Activated B cell treated with CpG ODN at 0.5 μM for 24 hours (primary cell): ENCODE data around the gene ZNF576. TPM values are rescaled to one million over a fixed set of nuclear protein-coding genes. Genes with fewer than 3 reads are reported as not detected.
"Not testable (repeated sequence)": the region's sequence is repeated elsewhere in the genome, so short reads cannot be mapped to it uniquely, and the experiment has no call there.

ENCODE experiments used
- ATAC-seq: fragments of 200-7000 bp; cut with Tn5 transposase; one replicate; pipeline ENCODE4 v1.10.0; 2021; ENCODE audit warnings: low read depth, mild to moderate bottlenecking, moderate library complexity
- CTCF ChIA-PET: fragments of 350-600 bp; sonication (Branson Sonifier 250); formaldehyde crosslinking; loops from one replicate; lab custom pipeline; 2021; ENCODE audit warnings: antibody characterized with exemption; lab: Charles Lee
- POLR2A ChIA-PET: fragments of 350-600 bp; sonication (Branson Sonifier 250); formaldehyde crosslinking; loops from one replicate; lab custom pipeline; 2021; ENCODE audit warnings: antibody characterized with exemption; lab: Charles Lee
- DNase-seq: peaks from one replicate; pipeline ENCODE4 v3.0.0; 2022
- H3K27ac Mint-ChIP-seq: one replicate; pipeline ENCODE4 v1.8.0; 2020; ENCODE audit warnings: mixed read lengths
- H3K27me3 Mint-ChIP-seq: one replicate; pipeline ENCODE4 v1.8.0; 2021; ENCODE audit warnings: mixed read lengths
- H3K36me3 Mint-ChIP-seq: one replicate; pipeline ENCODE4 v1.8.0; 2021; ENCODE audit warnings: low read depth, mixed read lengths
- H3K4me1 Mint-ChIP-seq: one replicate; pipeline ENCODE4 v1.8.0; 2021; ENCODE audit warnings: mixed read lengths
- H3K4me3 Mint-ChIP-seq: one replicate; pipeline ENCODE4 v1.8.0; 2020; ENCODE audit warnings: mild to moderate bottlenecking, mixed read lengths
- H3K9me3 Mint-ChIP-seq: one replicate; pipeline ENCODE4 v1.8.0; 2020; ENCODE audit warnings: mixed read lengths
- CTCF ChIP-seq: fragments of 200-600 bp; IDR thresholded peaks from one replicate; pipeline ENCODE4 v1.8.0; 2022; ENCODE audit warnings: antibody characterized with exemption, mild to moderate bottlenecking
- intact Hi-C: fragments of 100-400 bp; cut with micrococcal nuclease; formaldehyde crosslinking; loops from one replicate; pipeline ENCODE4 v1.15.1; 2024
- total RNA-seq: library from RNA; stranded (reverse); gene quantifications from 2 replicates; pipeline ENCODE4 v1.2.3, GENCODE V29; 2022

The ZNF576 gene
- total RNA-seq, 1 donor from 2014 or later: 17.3 TPM

GRCh38 chr19:43597876-43598275, 1.5 kb downstream of the ZNF576 start:
- ATAC-seq (no peak), DNase-seq (no peak)
- TF ChIP-seq CTCF: no peak
- Mint-ChIP-seq H3K4me3 (peak overlapping the region; percentile 98), H3K27ac (peak overlapping the region; percentile 98), H3K9me3 (no peaks in the 10 kb centered on the region), H3K27me3 (no peaks in the 10 kb centered on the region), H3K36me3 (peaks cover 54% of the 10 kb centered on the region), H3K4me1 (peaks cover 42% of the 10 kb centered on the region)
- intact Hi-C loops: loop anchor here (5.0 to 10.0 kb wide), 2 partner anchors 39 to 187 kb away; partner anchors contain the start of genes CADM4 and KCNN4
- ChIA-PET POLR2A (interaction anchor here (2.6 kb wide), 1 partner anchor 156 kb away, joined by 12 read pairs; the partner anchor contains the start of gene SMG9), CTCF (interaction anchor here (0.7 to 5.4 kb wide), 2 partner anchors 41 to 148 kb away, joined by 4 to 92 read pairs; no protein-coding TSS in a partner anchor)

DNA sequence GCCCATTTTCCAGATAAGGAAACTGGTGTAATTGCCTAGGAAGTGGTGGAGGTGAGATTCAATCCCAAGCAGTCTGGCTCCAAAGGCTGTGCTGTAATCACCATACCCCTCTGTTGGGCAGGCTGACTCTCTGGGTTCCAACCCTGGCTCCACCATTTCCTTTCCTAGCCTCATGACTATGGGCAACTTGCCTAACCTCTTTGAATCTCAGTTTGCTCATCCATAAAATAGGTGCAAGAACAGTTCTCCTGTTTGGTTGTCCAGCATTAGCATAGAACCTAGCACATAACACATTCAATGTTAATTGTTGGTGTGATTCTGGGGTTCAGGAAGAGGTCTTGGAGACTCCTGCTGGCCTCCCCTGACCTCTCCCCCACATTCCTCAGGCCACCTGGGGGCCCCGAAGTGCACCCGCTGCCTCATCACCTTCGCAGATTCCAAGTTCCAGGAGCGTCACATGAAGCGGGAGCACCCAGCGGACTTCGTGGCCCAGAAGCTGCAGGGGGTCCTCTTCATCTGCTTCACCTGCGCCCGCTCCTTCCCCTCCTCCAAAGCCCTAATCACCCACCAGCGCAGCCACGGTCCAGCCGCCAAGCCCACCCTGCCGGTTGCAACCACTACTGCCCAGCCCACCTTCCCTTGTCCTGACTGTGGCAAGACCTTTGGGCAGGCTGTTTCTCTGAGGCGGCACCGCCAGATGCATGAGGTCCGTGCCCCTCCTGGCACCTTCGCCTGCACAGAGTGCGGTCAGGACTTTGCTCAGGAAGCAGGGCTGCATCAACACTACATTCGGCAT, 2.2 kb downstream of the ZNF576 start:
- no peak for DNase-seq
- no peaks in the 10 kb centered on the region for H3K9me3 Mint-ChIP-seq
- no peak for TF ChIP-seq CTCF
- ChIA-PET POLR2A (no interaction called here), CTCF (no interaction called here)
- no peaks in the 10 kb centered on the region for H3K27me3 Mint-ChIP-seq
- H3K4me3 Mint-ChIP-seq: no peak overlapping the region
- intact Hi-C loops: loop anchor here (5.0 to 10.0 kb wide), 2 partner anchors 39 to 186 kb away; partner anchors contain the start of genes CADM4 and KCNN4
- ATAC-seq: no peak
- H3K27ac Mint-ChIP-seq: no peak overlapping the region
- peaks cover 39% of the 10 kb centered on the region for H3K4me1 Mint-ChIP-seq
- peaks cover 49% of the 10 kb centered on the region for H3K36me3 Mint-ChIP-seq

DNA sequence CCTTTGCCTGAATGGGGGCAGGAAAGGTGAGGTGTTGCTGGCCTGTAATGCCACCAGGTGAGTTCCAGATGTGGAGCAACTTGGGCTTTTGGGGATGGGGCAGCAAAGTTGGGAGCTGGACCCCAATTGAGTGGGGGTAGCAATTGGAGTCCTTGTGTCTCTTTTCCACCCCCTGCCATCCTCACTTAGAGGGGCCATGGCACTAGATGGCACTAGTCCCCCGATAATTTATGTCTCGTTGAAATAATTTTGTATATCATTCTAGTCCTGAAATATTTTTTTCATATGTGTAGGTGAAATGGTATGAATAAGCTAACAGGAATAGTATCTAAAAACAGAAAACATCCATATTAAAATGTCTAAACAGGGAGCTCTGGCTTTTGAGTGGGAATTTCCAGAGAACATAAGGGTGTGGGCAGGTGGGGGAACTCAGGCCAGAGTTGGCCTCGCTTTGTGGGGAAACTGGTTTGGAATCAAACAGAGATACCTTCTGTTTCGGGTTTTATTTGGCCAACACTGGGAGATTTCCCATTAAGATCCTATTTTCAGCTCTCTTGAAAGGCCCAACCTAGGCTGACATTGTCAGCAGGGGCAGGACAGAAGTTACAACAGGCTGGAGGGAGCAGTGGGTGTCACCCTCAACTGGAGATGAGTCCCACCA, 3.4 kb downstream of the ZNF576 start:
- Mint-ChIP-seq H3K9me3 (no peaks in the 10 kb centered on the region), H3K36me3 (peaks cover 44% of the 10 kb centered on the region), H3K27ac (no peak overlapping the region), H3K4me1 (peaks cover 46% of the 10 kb centered on the region), H3K4me3 (no peak overlapping the region), H3K27me3 (no peaks in the 10 kb centered on the region)
- no peak for TF ChIP-seq CTCF
- CTCF ChIA-PET: interaction anchor here (1.2 kb wide), 1 partner anchor 69 kb away, joined by 3 read pairs; no protein-coding TSS in a partner anchor
- ATAC-seq (no peak), DNase-seq (no peak)
- POLR2A ChIA-PET: interaction anchor here (0.6 kb wide), 1 partner anchor 19 kb away, joined by 7 read pairs; no protein-coding TSS in a partner anchor
- intact Hi-C loops: loop anchor here (5.0 to 10.0 kb wide), 2 partner anchors 38 to 185 kb away; partner anchors contain the start of genes CADM4 and KCNN4

DNA sequence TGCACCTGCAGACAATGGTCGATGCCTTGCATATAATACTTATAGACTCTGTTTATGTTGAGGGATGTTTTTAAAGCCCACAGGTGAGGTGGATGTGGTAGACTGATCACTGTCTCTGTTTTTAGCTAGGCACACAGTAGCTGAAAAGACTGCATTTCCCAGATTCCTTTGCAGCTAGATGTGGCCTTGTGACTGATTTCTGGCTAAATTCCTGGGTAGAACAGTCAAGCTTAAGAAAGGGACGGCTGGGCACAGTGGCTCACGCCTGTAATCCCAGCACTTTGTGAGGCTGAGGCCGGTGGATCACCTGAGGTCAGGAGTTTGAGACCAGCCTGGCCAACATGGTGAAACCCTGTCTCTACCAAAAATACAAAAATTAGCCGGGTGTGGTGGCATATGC, 3.9 kb downstream of the ZNF576 start:
- ATAC-seq, POLR2A ChIA-PET, H3K27me3 Mint-ChIP-seq, H3K4me3 Mint-ChIP-seq, intact Hi-C loops, DNase-seq, H3K9me3 Mint-ChIP-seq, H3K27ac Mint-ChIP-seq: not testable (repeated sequence)
- peaks cover 42% of the 10 kb centered on the region for H3K36me3 Mint-ChIP-seq
- H3K4me1 Mint-ChIP-seq: peaks cover 47% of the 10 kb centered on the region
- CTCF ChIA-PET: interaction anchor here (1.2 kb wide), 1 partner anchor 68 kb away, joined by 3 read pairs; no protein-coding TSS in a partner anchor

DNA sequence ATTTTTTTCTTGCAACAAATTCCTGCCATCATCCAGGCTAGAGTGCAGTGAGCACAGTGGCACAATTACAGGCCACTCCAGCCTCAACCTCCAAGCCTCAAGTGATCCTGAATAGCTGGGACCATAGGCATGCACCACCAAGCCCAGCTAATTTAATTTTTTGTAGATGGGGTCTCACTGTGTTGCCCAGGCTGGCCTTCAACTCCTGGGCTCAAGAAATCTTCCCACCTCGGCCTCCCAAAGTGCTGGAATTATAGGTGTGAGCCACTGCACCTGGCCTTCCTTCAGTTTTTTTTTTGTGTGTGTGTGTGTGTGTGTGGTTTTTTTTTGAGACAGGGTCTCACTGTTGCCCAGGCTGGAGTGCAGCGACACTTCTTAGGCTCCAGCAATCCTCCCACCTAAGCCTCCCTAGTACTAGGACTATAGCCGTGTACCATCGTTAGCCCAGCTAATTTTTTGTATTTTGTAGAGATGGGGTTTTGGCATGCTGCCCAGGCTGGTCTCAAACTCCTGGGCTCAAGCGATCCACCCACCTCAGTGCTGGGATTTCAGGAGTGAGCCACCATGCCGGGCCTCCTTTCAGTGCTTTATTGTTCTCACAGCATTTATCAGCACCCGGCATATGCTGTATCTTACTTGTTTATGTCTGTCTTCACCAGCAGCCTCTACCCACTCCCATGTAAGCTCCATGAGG, 9.6 kb downstream of the ZNF576 start:
- DNase-seq (no peak), ATAC-seq (no peak)
- no peaks in the 10 kb centered on the region for H3K9me3 Mint-ChIP-seq
- H3K36me3 Mint-ChIP-seq: peaks cover 29% of the 10 kb centered on the region
- ChIA-PET POLR2A (interaction anchor here (0.5 to 0.7 kb wide), 3 partner anchors 10 to 1178 kb away, joined by 3 to 5 read pairs (median 3); no protein-coding TSS in a partner anchor), CTCF (interaction anchor here (1.1 kb wide), 1 partner anchor 204 kb away, joined by 3 read pairs; no protein-coding TSS in a partner anchor)
- no peak for TF ChIP-seq CTCF
- peaks cover 24% of the 10 kb centered on the region for H3K4me1 Mint-ChIP-seq
- no peak overlapping the region for H3K27ac Mint-ChIP-seq
- no peaks in the 10 kb centered on the region for H3K27me3 Mint-ChIP-seq
- no peak overlapping the region for H3K4me3 Mint-ChIP-seq
- intact Hi-C loops: no loop called here
